Measurements from ENCODE around the gene SLC47A1.

GRCh38 chr17:19486351-19487023 lies 47.2 kb upstream of the SLC47A1 start:
- TF ChIP-seq CTCF (conservative IDR thresholded peaks at IDR 0.05; ENCODE audit: low read length), result no peak
- TF ChIP-seq EZH2phosphoT487 (IDR thresholded peaks at IDR 0.05; ENCODE audit: borderline replicate concordance), result no peak

Measured in Loucy (cell line).